Epithelial cell of proximal tubule (primary cell): ENCODE measurements around the gene DLK1. TPM values are rescaled to one million over a fixed set of nuclear protein-coding genes. Genes with fewer than 3 reads are reported as not detected.

Source experiments
- DNase-seq: peaks from one replicate; pipeline ENCODE4 v3.0.0-alpha.2; 2011; ENCODE audit warnings: low read depth
- H3K4me3 ChIP-seq: 2 replicates; pipeline ENCODE4 v1.5.1; 2011; ENCODE audit warnings: low read depth, mild to moderate bottlenecking, low read length
- CTCF ChIP-seq: conservative IDR thresholded peaks from 2 replicates; pipeline ENCODE4 v1.5.1; 2012; ENCODE audit warnings: low read depth, mild to moderate bottlenecking, low read length
- total RNA-seq: library from RNA; depleted of rRNA; stranded (reverse); fragments of >200 nt; gene quantifications from 2 replicates; pipeline ENCODE4 v1.2.3, GENCODE V29; 2015

DLK1 gene
- total RNA-seq, 1 donor from 2014 or later: not detected

GRCh38 chr14:100686858-100687257 is 39.8 kb upstream of the DLK1 start:
- no peak overlapping the region for H3K4me3 ChIP-seq
- DNase-seq: no peak
- TF ChIP-seq CTCF: no peak

GRCh38 chr14:100687386-100687785 is 39.3 kb upstream of the DLK1 start:
- H3K4me3 ChIP-seq: no peak overlapping the region
- TF ChIP-seq CTCF: no peak
- DNase-seq: no peak

- H3K4me3 ChIP-seq: no peak overlapping the region
- TF ChIP-seq CTCF: no peak
- DNase-seq: no peak
Measured at GRCh38 chr14:100688051-100688450, 38.6 kb upstream of the DLK1 start.

GRCh38 chr14:100688598-100689461 is 37.9 kb upstream of the DLK1 start:
- no peak overlapping the region for H3K4me3 ChIP-seq
- no peak for DNase-seq
- TF ChIP-seq CTCF: no peak

GRCh38 chr14:100690672-100691071 is 36.0 kb upstream of the DLK1 start:
- TF ChIP-seq CTCF: no peak

GRCh38 chr14:100691395-100692056 is 35.2 kb upstream of the DLK1 start:
- DNase-seq: no peak
- H3K4me3 ChIP-seq: no peak overlapping the region

More at GRCh38 chr14:100690672-100691071, 36.0 kb upstream of the DLK1 start:
- DNase-seq: no peak
- no peak overlapping the region for H3K4me3 ChIP-seq

More at GRCh38 chr14:100691395-100692056, 35.2 kb upstream of the DLK1 start:
- TF ChIP-seq CTCF: no peak
